Femur (tissue), 1 donor: ENCODE data around the gene WBP1L.

ENCODE experiments used
- DNase-seq: peaks from one replicate; pipeline ENCODE4 v3.0.0-alpha.2; 2017

WBP1L gene

GRCh38 chr10:102761981-102762380 lies 18.2 kb downstream of the WBP1L start:
- DNase-seq: no peak

- no peak for DNase-seq
Observed at GRCh38 chr10:102762401-102763015, 18.8 kb downstream of the WBP1L start.

GRCh38 chr10:102763037-102763607 lies 19.4 kb downstream of the WBP1L start:
- DNase-seq: no peak

GRCh38 chr10:102764470-102765161 lies 20.9 kb downstream of the WBP1L start:
- DNase-seq: no peak

GRCh38 chr10:102765336-102765735 lies 21.6 kb downstream of the WBP1L start:
- DNase-seq: no peak

- no peak for DNase-seq
Observed at GRCh38 chr10:102767428-102768160, 23.8 kb downstream of the WBP1L start.

GRCh38 chr10:102769375-102770107 lies 25.8 kb downstream of the WBP1L start:
- no peak for DNase-seq

- no peak for DNase-seq
Observed at GRCh38 chr10:102770108-102770482, 26.3 kb downstream of the WBP1L start.

GRCh38 chr10:102770792-102771191 lies 27.0 kb downstream of the WBP1L start:
- DNase-seq: no peak

GRCh38 chr10:102773320-102773719 lies 29.6 kb downstream of the WBP1L start:
- no peak for DNase-seq

- peak; percentile 78 for DNase-seq
Observed at GRCh38 chr10:102773986-102774385, 30.2 kb downstream of the WBP1L start.

- DNase-seq: peak; percentile 53
Observed at GRCh38 chr10:102775201-102775934, 31.6 kb downstream of the WBP1L start.

- DNase-seq: peak; percentile 95
Observed at GRCh38 chr10:102775935-102776669, 32.4 kb downstream of the WBP1L start.

GRCh38 chr10:102776779-102777456 lies 33.2 kb downstream of the WBP1L start:
- peak; percentile 94 for DNase-seq

GRCh38 chr10:102777711-102778453 lies 34.1 kb downstream of the WBP1L start:
- peak; percentile 55 for DNase-seq

- DNase-seq: no peak
Observed at GRCh38 chr10:102778781-102779180, 35.0 kb downstream of the WBP1L start.

- DNase-seq: no peak
Observed at GRCh38 chr10:102779680-102780526, 36.2 kb downstream of the WBP1L start.

GRCh38 chr10:102780527-102780808 lies 36.7 kb downstream of the WBP1L start:
- no peak for DNase-seq
